PC-9 (cell line): ENCODE measurements around the gene C16orf82. TPM values are rescaled to one million over a fixed set of nuclear protein-coding genes. Genes with fewer than 3 reads are reported as not detected.

Experiments used
- Bru-seq: library from RNA; stranded (reverse); fragments of 400-500 nt; gene quantifications from one replicate; lab custom pipeline; 2021; lab: Mats Ljungman, UMichigan
- BruChase-seq, 2 experiments: library from RNA; stranded (reverse); fragments of 400-500 nt; gene quantifications; one replicate each; lab custom pipeline; 2021; lab: Mats Ljungman, UMichigan
- BruUV-seq: library from RNA; stranded (reverse); fragments of 400-500 nt; replicated peaks from 2 replicates; lab custom pipeline; 2021; lab: Mats Ljungman, UMichigan
- CTCF ChIA-PET: fragments of 300-600 bp; sonication (Branson Sonifier 250); formaldehyde crosslinking; loops from one replicate; lab custom pipeline; 2022; ENCODE audit warnings: antibody characterized with exemption; lab: Charles Lee
- POLR2A ChIA-PET: fragments of 300-600 bp; sonication (Branson Sonifier 250); formaldehyde crosslinking; loops from one replicate; lab custom pipeline; 2022; ENCODE audit warnings: antibody characterized with exemption; ENCODE audit not compliant: unreplicated experiment; lab: Charles Lee
- DNase-seq, 2 experiments: peaks; one replicate each; pipeline versions ENCODE4 v3.0.0 to v3.0.0-alpha.2; 2015 to 2022; ENCODE audit warnings: mixed read lengths in 1 of 2
- H2AFZ ChIP-seq: fragments of 200-600 bp; sonication (generic); 2 replicates; pipeline ENCODE4 v1.8.1; 2017; ENCODE audit warnings: antibody characterized with exemption
- H3F3A ChIP-seq: fragments of 200-600 bp; sonication (generic); 2 replicates; pipeline ENCODE4 v1.8.1; 2017; ENCODE audit warnings: antibody characterized with exemption, mild to moderate bottlenecking, low read depth; ENCODE audit not compliant: insufficient read depth
- H3K27ac ChIP-seq: fragments of 200-600 bp; sonication (generic); 2 replicates; pipeline ENCODE4 v1.6.1; 2016; ENCODE audit warnings: mixed run types
- H3K27me3 ChIP-seq: fragments of 200-600 bp; sonication (generic); 2 replicates; pipeline ENCODE4 v1.6.1; 2016; ENCODE audit warnings: low read depth, mixed run types; ENCODE audit not compliant: insufficient read depth
- H3K36me3 ChIP-seq: fragments of 200-600 bp; sonication (generic); 2 replicates; pipeline ENCODE4 v1.6.1; 2016; ENCODE audit warnings: low read depth, mixed run types
- H3K4me1 ChIP-seq: fragments of 200-600 bp; sonication (generic); replicated peaks from 2 replicates; pipeline ENCODE4 v1.6.1; 2016; ENCODE audit warnings: mixed run types; ENCODE audit not compliant: insufficient read depth
- H3K4me2 ChIP-seq: fragments of 200-600 bp; sonication (generic); 2 replicates; pipeline ENCODE4 v1.6.1; 2017; ENCODE audit warnings: mixed run types
- H3K4me3 ChIP-seq: fragments of 200-600 bp; sonication (generic); 2 replicates; pipeline ENCODE4 v1.6.1; 2016; ENCODE audit warnings: mixed run types
- H3K79me2 ChIP-seq: fragments of 200-600 bp; sonication (generic); 2 replicates; pipeline ENCODE4 v1.6.1; 2017; ENCODE audit warnings: low read depth, mixed run types
- H3K9me2 ChIP-seq: fragments of 200-600 bp; sonication (generic); 2 replicates; pipeline ENCODE4 v1.8.1; 2017; ENCODE audit warnings: mild to moderate bottlenecking; ENCODE audit not compliant: insufficient read depth
- H3K9me3 ChIP-seq: fragments of 200-600 bp; sonication (generic); 2 replicates; pipeline ENCODE4 v1.8.1; 2016; ENCODE audit warnings: low read depth; ENCODE audit not compliant: insufficient read depth
- H4K20me1 ChIP-seq: fragments of 200-600 bp; sonication (generic); 2 replicates; pipeline ENCODE4 v1.8.1; 2017; ENCODE audit not compliant: insufficient read depth
- CTCF ChIP-seq: fragments of 200-600 bp; sonication (generic); conservative IDR thresholded peaks from 2 replicates; pipeline ENCODE4 v1.6.1; 2017; ENCODE audit warnings: mixed run types, antibody characterized with exemption, mild to moderate bottlenecking, moderate library complexity
- EZH2 ChIP-seq: fragments of 200-600 bp; sonication (generic); IDR thresholded peaks from 2 replicates; pipeline ENCODE4 v1.8.0; 2017; ENCODE audit warnings: antibody characterized with exemption, low read depth
- intact Hi-C: fragments of 100-400 bp; cut with micrococcal nuclease; formaldehyde crosslinking; loops from one replicate; pipeline ENCODE4 v1.10.0; 2022; ENCODE audit not compliant: unreplicated experiment
- long read RNA-seq: library from polyadenylated mRNA; stranded (forward); transcript quantifications from one replicate; pipeline ENCODE4 v2.0.0, GENCODE V29; 2022
- total RNA-seq: library from RNA; stranded (reverse); gene quantifications from 2 replicates; pipeline ENCODE4 v1.2.3, GENCODE V29; 2021

Gene C16orf82
- total RNA-seq: not detected in 2 replicates
- not detected for Bru-seq, nascent RNA
- BruChase-seq, experiment 1, labeled RNA remaining after a 2-hour chase: not detected
- not detected for BruChase-seq, experiment 2, labeled RNA remaining after a 6-hour chase
- long read RNA-seq: 0 reads

DNA sequence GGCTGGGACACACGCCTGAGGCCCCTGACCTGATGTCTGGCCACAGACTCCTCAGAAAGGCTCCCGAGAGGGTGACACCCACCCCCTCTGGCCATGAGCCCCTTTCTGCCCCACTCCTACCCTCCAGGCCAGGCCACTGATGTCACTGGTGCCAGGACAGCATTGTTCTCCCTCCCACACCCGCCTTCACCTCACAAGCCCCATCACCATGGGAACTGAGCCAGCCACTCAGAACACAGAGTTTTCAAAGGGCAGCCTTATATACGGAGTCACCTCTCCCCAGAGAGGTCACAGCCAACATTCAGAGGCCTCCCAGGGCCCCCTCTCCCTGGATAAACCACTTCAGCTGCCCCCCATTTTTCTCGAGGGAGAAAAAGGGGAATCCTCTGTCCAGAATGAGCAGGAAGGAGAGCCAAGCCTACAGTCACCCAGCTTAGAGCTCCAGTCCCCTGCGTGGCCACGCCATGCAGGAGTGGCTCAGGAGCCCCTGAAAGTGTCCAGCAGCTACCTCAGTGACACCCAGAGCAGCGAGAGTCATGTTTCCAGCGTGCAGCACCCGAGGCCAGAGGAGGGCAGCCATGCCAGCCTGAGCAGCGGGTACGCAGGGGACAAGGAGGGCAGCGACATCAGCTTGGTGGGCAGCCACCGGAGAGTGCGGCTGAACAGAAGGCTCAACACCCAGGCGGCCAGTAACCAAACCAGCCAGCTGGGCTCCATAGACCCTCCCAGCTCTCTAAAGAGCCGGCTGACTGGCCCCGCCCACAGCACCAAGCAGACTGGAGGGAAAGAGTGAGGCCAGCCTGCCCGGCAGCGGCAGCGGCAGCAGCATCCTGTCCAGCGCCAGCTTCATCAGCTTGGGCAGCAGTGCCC, at the start of gene C16orf82:
Gene C16orf82 (plus strand): TSS at position 260 of the 870 bp plus-strand sequence.
- Histone ChIP-seq H3K9me3 (no peaks in the 10 kb centered on the region), H3K36me3 (no peaks in the 10 kb centered on the region), H2AFZ (no peak within 1 kb of the TSS), H3K27ac (no peak within 1 kb of the TSS), H3K4me1 (no peaks in the 10 kb centered on the region), H3K9me2 (no peaks in the 10 kb centered on the region), H3F3A (no peaks in the 10 kb centered on the region), H3K4me3 (no peak within 1 kb of the TSS), H4K20me1 (no peaks in the 10 kb centered on the region; the same call in none of the 2 replicates), H3K27me3 (peaks cover 96% of the 10 kb centered on the region), H3K79me2 (no peaks in the 10 kb centered on the region), H3K4me2 (no peak within 1 kb of the TSS)
- POLR2A ChIA-PET: no interaction called here
- no peak for TF ChIP-seq EZH2
- intact Hi-C loops: no loop called here
- CTCF ChIA-PET: no interaction called here
- no TSS peak for BruUV-seq
- DNase-seq: no peak

DNA sequence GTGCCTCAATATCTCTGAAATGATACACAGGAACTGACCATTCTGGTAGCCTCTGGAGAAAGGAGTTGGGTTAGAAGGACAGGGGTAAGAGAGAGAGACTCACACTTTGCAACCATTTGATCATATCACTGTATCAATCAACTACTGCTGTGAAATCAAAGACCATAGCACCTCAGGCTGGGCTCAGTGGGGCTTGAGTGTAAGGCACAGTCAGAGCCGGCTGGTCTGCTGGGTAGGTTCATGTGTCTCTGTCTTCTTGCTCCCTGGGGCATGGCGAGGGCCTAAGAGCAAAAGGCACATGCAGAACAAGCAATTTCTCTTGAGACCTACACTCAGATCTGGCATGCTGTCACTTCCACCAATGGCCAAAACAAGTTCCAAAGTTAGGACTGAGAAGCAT, 46.7 kb upstream of the C16orf82 start:
- no peak for DNase-seq
- Histone ChIP-seq H3K9me2 (no peaks in the 10 kb centered on the region), H4K20me1 (no peaks in the 10 kb centered on the region), H3F3A (no peaks in the 10 kb centered on the region), H2AFZ (no peak overlapping the region), H3K4me3 (no peak overlapping the region), H3K9me3 (no peaks in the 10 kb centered on the region), H3K36me3 (no peaks in the 10 kb centered on the region), H3K4me1 (no peaks in the 10 kb centered on the region), H3K79me2 (no peaks in the 10 kb centered on the region), H3K27ac (no peak overlapping the region), H3K27me3 (peaks cover 60% of the 10 kb centered on the region), H3K4me2 (no peak overlapping the region)
- intact Hi-C loops: no loop called here
- no TSS peak for BruUV-seq
- ChIA-PET POLR2A (no interaction called here), CTCF (no interaction called here)
- TF ChIP-seq CTCF (no peak), EZH2 (no peak)

- no peak overlapping the region for H3K27ac ChIP-seq
- TF ChIP-seq CTCF (no peak), EZH2 (no peak)
- no TSS peak for BruUV-seq
- ChIA-PET POLR2A (no interaction called here), CTCF (no interaction called here)
- H4K20me1 ChIP-seq: no peaks in the 10 kb centered on the region
- H3F3A ChIP-seq: no peaks in the 10 kb centered on the region
- no peaks in the 10 kb centered on the region for H3K4me1 ChIP-seq
- no peaks in the 10 kb centered on the region for H3K9me3 ChIP-seq
- no peak overlapping the region for H3K4me3 ChIP-seq
- intact Hi-C loops: no loop called here
- no peaks in the 10 kb centered on the region for H3K36me3 ChIP-seq
- H3K79me2 ChIP-seq: no peaks in the 10 kb centered on the region
- no peak overlapping the region for H3K4me2 ChIP-seq
- no peak for DNase-seq
- H3K27me3 ChIP-seq: peaks cover 52% of the 10 kb centered on the region
- no peak overlapping the region for H2AFZ ChIP-seq
- no peaks in the 10 kb centered on the region for H3K9me2 ChIP-seq
Measured at GRCh38 chr16:27024010-27024409, 42.7 kb upstream of the C16orf82 start.
